Esophagus muscularis mucosa (tissue), 4 donors: ENCODE measurements around the gene MCTP2. TPM values are rescaled to one million over a fixed set of nuclear protein-coding genes. Genes with fewer than 3 reads are reported as not detected.

Experiments
- DNase-seq: peaks from one replicate; pipeline ENCODE4 v3.0.0-alpha.2; 2017; ENCODE audit errors: extremely low spot score
- H3K27ac ChIP-seq, 4 donors: fragments of 200-600 bp; sonication (generic); replicated peaks in 1 of 4; 1 replicate in 3 of 4; 2 replicates in 1 of 4; pipeline ENCODE4 v1.5.1; 2016 to 2019; ENCODE audit warnings: mild to moderate bottlenecking in 1 of 4
- H3K27me3 ChIP-seq, 4 donors: fragments of 200-600 bp; sonication (generic); one replicate each; pipeline versions ENCODE4 v1.5.1 to v1.6.0; 2016 to 2019
- H3K36me3 ChIP-seq, 4 donors: fragments of 200-600 bp; sonication (generic); one replicate each; pipeline ENCODE4 v1.5.1; 2016 to 2019
- H3K4me1 ChIP-seq, 4 donors: fragments of 200-600 bp; sonication (generic); one replicate each; pipeline ENCODE4 v1.5.1; 2016 to 2019
- H3K4me3 ChIP-seq, 4 donors: fragments of 200-600 bp; sonication (generic); 1 replicate in 2 of 4; 2 replicates in 2 of 4; pipeline ENCODE4 v1.5.1; 2016 to 2019; ENCODE audit warnings: mild to moderate bottlenecking in 4 of 4, moderate library complexity in 1 of 4
- H3K9me3 ChIP-seq, 4 donors: fragments of 200-600 bp; sonication (generic); 1 replicate in 3 of 4; 2 replicates in 1 of 4; pipeline ENCODE4 v1.5.1; 2016 to 2019
- CTCF ChIP-seq, 3 experiments: fragments of 200-600 bp in 2 of 3; fragments of 450-650 bp in 1 of 3; sonication (generic) in 2 of 3; IDR thresholded peaks; one replicate each; pipeline ENCODE4 v1.5.1; 2017 to 2019; ENCODE audit warnings: antibody characterized with exemption in 3 of 3, mild to moderate bottlenecking in 2 of 3, moderate library complexity in 1 of 3
- EP300 ChIP-seq: sonication (generic); formaldehyde crosslinking; IDR thresholded peaks from one replicate; pipeline ENCODE4 v1.6.1; 2017; ENCODE audit warnings: antibody characterized with exemption
- POLR2A ChIP-seq: fragments of 450-650 bp; IDR thresholded peaks from one replicate; pipeline ENCODE4 v1.6.1; 2017; ENCODE audit warnings: antibody characterized with exemption, moderate library complexity, mild to moderate bottlenecking, low read depth
- POLR2AphosphoS5 ChIP-seq, 2 donors: sonication (generic); formaldehyde crosslinking; IDR thresholded peaks; one replicate each; pipeline ENCODE4 v1.6.1; 2017; ENCODE audit warnings: antibody characterized with exemption in 2 of 2
- WGBS: methylation state at CpG from one replicate; pipeline ENCODE4 v1.1.5; 2018; 5-methylcytosine and 5-hydroxymethylcytosine counted together
- intact Hi-C: fragments of 100-400 bp; cut with DNase I; formaldehyde crosslinking; loops from one replicate; pipeline ENCODE4 v1.15.1; 2023
- total RNA-seq, 4 donors: library from RNA; depleted of rRNA; stranded (reverse); fragments of >200 nt; gene quantifications; one replicate each; pipeline versions ENCODE4 v1.1.0 to v1.2.1, GENCODE V29; 2016

The MCTP2 gene
- total RNA-seq, 4 donors from 2014 or later = 2.4 to 14.6 (median 4.4) TPM

- Histone ChIP-seq H3K9me3 (no peaks in the 10 kb centered on the region), H3K27me3 (no peaks in the 10 kb centered on the region), H3K36me3 (no peaks in the 10 kb centered on the region), H3K27ac (no peak overlapping the region), H3K4me1 (peaks cover 0 to 14% (median 6%) of the 10 kb centered on the region in 4 donors), H3K4me3 (no peak overlapping the region)
- intact Hi-C loops = no loop called here
- DNase-seq = no peak
- TF ChIP-seq EP300 (no peak), POLR2AphosphoS5 (IDR thresholded peaks at IDR 0.05) (no peak), POLR2A (no peak), CTCF (IDR thresholded peaks at IDR 0.05) (no peak)
- WGBS = 81% methylated on average over 3 of the region's 3 CpGs
Measured at GRCh38 chr15:94441760-94442159, 210.4 kb downstream of the MCTP2 start.

GRCh38 chr15:94442480-94442879, 211.1 kb downstream of the MCTP2 start:
- no peak for DNase-seq
- intact Hi-C loops = no loop called here
- H3K4me1 ChIP-seq = peaks cover 0 to 14% (median 6%) of the 10 kb centered on the region in 4 donors
- H3K9me3 ChIP-seq = no peaks in the 10 kb centered on the region
- no peaks in the 10 kb centered on the region for H3K36me3 ChIP-seq
- 35% methylated on average over 1 of the region's 1 CpG for WGBS
- TF ChIP-seq POLR2A (no peak), POLR2AphosphoS5 (IDR thresholded peaks at IDR 0.05) (no peak), CTCF (IDR thresholded peaks at IDR 0.05) (no peak), EP300 (no peak)
- H3K4me3 ChIP-seq = no peak overlapping the region
- H3K27me3 ChIP-seq = no peaks in the 10 kb centered on the region
- no peak overlapping the region for H3K27ac ChIP-seq

- WGBS = 90% methylated on average over 5 of the region's 5 CpGs
- TF ChIP-seq EP300 = no peak
- no peak for TF ChIP-seq POLR2AphosphoS5 (IDR thresholded peaks at IDR 0.05)
- TF ChIP-seq CTCF (IDR thresholded peaks at IDR 0.05) = no peak
- no peak for TF ChIP-seq POLR2A
- Histone ChIP-seq H3K36me3 (no peaks in the 10 kb centered on the region), H3K27ac (no peak overlapping the region), H3K9me3 (no peaks in the 10 kb centered on the region), H3K27me3 (no peaks in the 10 kb centered on the region), H3K4me1 (peaks cover 0 to 14% (median 6%) of the 10 kb centered on the region in 4 donors), H3K4me3 (no peak overlapping the region)
- no peak for DNase-seq
- intact Hi-C loops = no loop called here
Measured at GRCh38 chr15:94443186-94443585, 211.8 kb downstream of the MCTP2 start.

GRCh38 chr15:94445566-94446160, 214.3 kb downstream of the MCTP2 start:
- no peak for TF ChIP-seq EP300
- no peak for TF ChIP-seq CTCF (IDR thresholded peaks at IDR 0.05)
- TF ChIP-seq POLR2A = no peak
- TF ChIP-seq POLR2AphosphoS5 (IDR thresholded peaks at IDR 0.05) = no peak
- 69% methylated on average over 7 of the region's 7 CpGs for WGBS
- H3K4me3 ChIP-seq = no peak overlapping the region
- no peaks in the 10 kb centered on the region for H3K9me3 ChIP-seq
- peaks cover 0 to 14% (median 6%) of the 10 kb centered on the region in 4 donors for H3K4me1 ChIP-seq
- no peak overlapping the region for H3K27ac ChIP-seq
- no peak for DNase-seq
- no peaks in the 10 kb centered on the region for H3K27me3 ChIP-seq
- no peaks in the 10 kb centered on the region for H3K36me3 ChIP-seq
- intact Hi-C loops = no loop called here

GRCh38 chr15:94446441-94446840, 215.1 kb downstream of the MCTP2 start:
- Histone ChIP-seq H3K4me1 (peaks cover 0 to 14% (median 6%) of the 10 kb centered on the region in 4 donors), H3K9me3 (no peaks in the 10 kb centered on the region), H3K36me3 (no peaks in the 10 kb centered on the region), H3K27me3 (no peaks in the 10 kb centered on the region), H3K27ac (no peak overlapping the region), H3K4me3 (no peak overlapping the region)
- DNase-seq = no peak
- intact Hi-C loops = no loop called here
- TF ChIP-seq POLR2AphosphoS5 (IDR thresholded peaks at IDR 0.05) (no peak), CTCF (IDR thresholded peaks at IDR 0.05) (no peak), POLR2A (no peak), EP300 (no peak)
